ENCODE measurements around the gene TBC1D10A. TPM values are rescaled to one million over a fixed set of nuclear protein-coding genes. Genes with fewer than 3 reads are reported as not detected.

The TBC1D10A gene
- total and polyA plus RNA-seq, 2 experiments from 2014 or later: 3.3 to 8.8 TPM

DNA sequence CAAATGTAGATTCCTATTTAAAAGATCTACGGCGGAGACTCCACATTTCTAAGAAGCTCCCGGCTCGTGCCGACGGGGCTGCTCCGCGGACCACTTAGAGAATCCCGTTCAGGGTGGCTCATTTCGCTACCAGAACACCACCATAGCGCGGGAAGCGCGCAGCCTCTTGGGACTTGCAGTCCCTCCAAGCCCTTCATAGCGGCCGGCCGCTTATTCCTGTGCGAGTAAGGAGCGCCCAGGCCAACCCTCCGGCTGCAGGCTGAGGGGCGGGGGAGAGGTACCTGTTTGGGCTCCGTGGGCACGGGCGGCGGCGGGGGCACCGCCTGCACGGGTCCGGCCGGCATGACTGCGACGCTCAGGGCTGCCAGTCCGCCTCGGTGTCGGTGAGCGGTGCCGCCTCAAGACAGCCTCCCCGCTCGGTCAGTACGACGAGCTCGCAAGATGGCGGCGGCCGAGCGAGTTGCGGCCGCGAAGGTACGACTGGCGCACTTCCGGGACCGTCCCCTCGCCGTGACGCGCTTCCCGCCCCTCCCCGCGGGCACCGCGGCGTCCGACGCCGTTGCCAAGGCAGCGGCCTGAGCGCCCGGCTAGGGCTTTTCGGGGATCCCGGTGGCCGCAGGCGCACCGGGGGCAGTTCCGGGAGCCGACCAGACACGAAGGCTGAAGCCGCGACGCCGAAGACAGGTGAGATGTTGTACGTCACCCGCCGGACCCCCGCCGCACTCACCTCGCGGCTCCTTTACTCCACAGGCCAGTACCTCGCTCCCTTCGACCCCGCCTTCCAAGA, 29.9 kb upstream of the TBC1D10A start, which contains the start of the genes CCDC157 and SF3A1:
Gene CCDC157, plus strand, starts transcription at position 559 of the 787 bp plus-strand sequence. CDS start 8,994 bp downstream, outside the sequence.
Gene SF3A1, minus strand, starts transcription at position 446 of the 787 bp plus-strand sequence. Its CDS starts 102 bp downstream, at position 344.
- Histone ChIP-seq H3K9me2 (ENCODE audit: insufficient read depth) (no peaks in the 10 kb centered on the region), H3K4me1 (ENCODE audit: insufficient read depth) (peaks cover 16% of the 10 kb centered on the region; the same call in 1 of the 2 replicates), H3K4me2 (peak within 1 kb of the TSS; percentile 90), H3K4me3 (peak within 1 kb of the TSS; percentile 96), H3K27ac (ENCODE audit: low read depth) (peak within 1 kb of the TSS; percentile 93), H3K79me2 (replicated peaks; ENCODE audit: insufficient read depth) (peaks cover 45% of the 10 kb centered on the region), H3F3A (replicated peaks; ENCODE audit: low read depth) (0 out of 2 replicates have a peak, but pooled peaks cover 8% of the 10 kb centered on the region), H2AFZ (peak within 1 kb of the TSS; percentile 91), H4K20me1 (replicated peaks; ENCODE audit: insufficient read depth) (peaks cover 30% of the 10 kb centered on the region), H3K27me3 (ENCODE audit: insufficient read depth) (no peaks in the 10 kb centered on the region), H3K36me3 (ENCODE audit: insufficient read depth) (peaks cover 8% of the 10 kb centered on the region)
- Mint-ChIP-seq H3K4me3 (peak within 1 kb of the TSS; percentile 98), H3K27ac (peak within 1 kb of the TSS; percentile 97), H3K9me3 (no peaks in the 10 kb centered on the region), H3K27me3 (ENCODE audit: insufficient read depth, low read depth, poor library complexity) (peaks cover 4% of the 10 kb centered on the region), H3K36me3 (ENCODE audit: low read depth) (peaks cover 25% of the 10 kb centered on the region), H3K4me1 (peaks cover 19% of the 10 kb centered on the region)
- peak; percentile 97 for DNase-seq (ENCODE audit: low spot score)
- TF ChIP-seq CREB1 (CRISPR knock-in tag; IDR thresholded peaks at IDR 0.05; ENCODE audit: low read depth): peak; percentile 95
- no peak for TF ChIP-seq STAT1 (IDR thresholded peaks at IDR 0.05; ENCODE audit: unreplicated experiment)
- TF ChIP-seq, protein P1, sequence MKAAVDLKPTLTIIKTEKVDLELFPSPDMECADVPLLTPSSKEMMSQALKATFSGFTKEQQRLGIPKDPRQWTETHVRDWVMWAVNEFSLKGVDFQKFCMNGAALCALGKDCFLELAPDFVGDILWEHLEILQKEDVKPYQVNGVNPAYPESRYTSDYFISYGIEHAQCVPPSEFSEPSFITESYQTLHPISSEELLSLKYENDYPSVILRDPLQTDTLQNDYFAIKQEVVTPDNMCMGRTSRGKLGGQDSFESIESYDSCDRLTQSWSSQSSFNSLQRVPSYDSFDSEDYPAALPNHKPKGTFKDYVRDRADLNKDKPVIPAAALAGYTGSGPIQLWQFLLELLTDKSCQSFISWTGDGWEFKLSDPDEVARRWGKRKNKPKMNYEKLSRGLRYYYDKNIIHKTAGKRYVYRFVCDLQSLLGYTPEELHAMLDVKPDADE (IDR thresholded peaks at IDR 0.05): peak; percentile 87
- peak; percentile 87 for TF ChIP-seq POLR2AphosphoS5 (IDR thresholded peaks at IDR 0.05; ENCODE audit: low read depth)
- peak; percentile 94 for ATAC-seq

DNA sequence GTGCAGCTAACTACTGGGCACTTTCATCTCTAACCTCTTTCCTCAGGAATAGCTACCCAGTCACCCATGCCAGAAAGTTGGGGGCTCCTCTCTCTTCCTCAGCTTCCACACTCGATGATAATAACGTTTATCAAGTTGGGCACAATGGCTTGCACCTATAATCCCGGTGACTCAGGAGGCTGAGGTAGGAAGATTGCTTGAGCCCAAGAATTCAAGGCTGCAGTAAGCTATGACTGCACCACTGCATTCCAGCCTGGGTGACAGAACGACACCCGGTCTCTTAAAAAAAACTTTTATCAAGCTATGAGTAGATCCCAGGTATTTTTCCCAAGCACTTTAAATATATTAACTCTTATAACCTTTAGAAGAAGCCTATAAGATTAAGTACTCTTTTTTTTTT, 27.9 kb upstream of the TBC1D10A start:
- no peak overlapping the region for H2AFZ ChIP-seq
- ATAC-seq (no peak), DNase-seq (ENCODE audit: low spot score) (no peak)
- H3K4me3 ChIP-seq: peak overlapping the region; percentile 96; the same call in 1 of the 2 replicates
- Mint-ChIP-seq H3K27me3 (ENCODE audit: insufficient read depth, low read depth, poor library complexity) (peaks cover 2% of the 10 kb centered on the region), H3K4me1 (peaks cover 17% of the 10 kb centered on the region), H3K36me3 (ENCODE audit: low read depth) (peaks cover 42% of the 10 kb centered on the region), H3K9me3 (no peaks in the 10 kb centered on the region), H3K4me3 (no peak overlapping the region), H3K27ac (no peak overlapping the region)
- H3F3A ChIP-seq (replicated peaks; ENCODE audit: low read depth): 0 out of 2 replicates have a peak, but pooled peaks cover 8% of the 10 kb centered on the region
- no peak for TF ChIP-seq STAT1 (IDR thresholded peaks at IDR 0.05; ENCODE audit: unreplicated experiment)
- TF ChIP-seq CREB1 (CRISPR knock-in tag; IDR thresholded peaks at IDR 0.05; ENCODE audit: low read depth): no peak
- TF ChIP-seq JUNB (IDR thresholded peaks at IDR 0.05; ENCODE audit: unreplicated experiment): no peak
- TF ChIP-seq NANOG (IDR thresholded peaks at IDR 0.05; ENCODE audit: borderline replicate concordance): no peak
- TF ChIP-seq, protein P1 (IDR thresholded peaks at IDR 0.05): no peak
- TF ChIP-seq EZH2 (IDR thresholded peaks at IDR 0.05; ENCODE audit: low read depth, unreplicated experiment): no peak
- H3K4me2 ChIP-seq: peak overlapping the region; percentile 90; the same call in 1 of the 2 replicates
- H3K4me1 ChIP-seq (ENCODE audit: insufficient read depth): peaks cover 16% of the 10 kb centered on the region; the same call in 1 of the 2 replicates
- peaks cover 62% of the 10 kb centered on the region for H3K79me2 ChIP-seq (replicated peaks; ENCODE audit: insufficient read depth)
- H3K27me3 ChIP-seq (ENCODE audit: insufficient read depth): no peaks in the 10 kb centered on the region
- peaks cover 21% of the 10 kb centered on the region for H3K36me3 ChIP-seq (ENCODE audit: insufficient read depth)
- H3K27ac ChIP-seq (ENCODE audit: low read depth): 0 out of 2 replicates have a peak overlapping the region, but pooled peaks have one; percentile 63
- peaks cover 30% of the 10 kb centered on the region for H4K20me1 ChIP-seq (replicated peaks; ENCODE audit: insufficient read depth)
- H3K9me2 ChIP-seq (ENCODE audit: insufficient read depth): no peaks in the 10 kb centered on the region
